ENCODE results near the gene PCDHA5.

GRCh38 chr5:140870221-140871201 lies 49.1 kb downstream of the PCDHA5 start:
- TF ChIP-seq CTCF (IDR thresholded peaks at IDR 0.05) (no peak), POLR2A (IDR thresholded peaks at IDR 0.05) (no peak)
